ENCODE measurements around the gene CHI3L2. TPM values are rescaled to one million over a fixed set of nuclear protein-coding genes. Genes with fewer than 3 reads are reported as not detected.

CHI3L2 gene
- total and polyA plus RNA-seq, 9 of the 15 experiments (the other 6 are each of a cell fraction or from before 2014, with no cell fraction given): 0.07 to 0.27 (median 0.15) TPM; not detected in 6

DNA sequence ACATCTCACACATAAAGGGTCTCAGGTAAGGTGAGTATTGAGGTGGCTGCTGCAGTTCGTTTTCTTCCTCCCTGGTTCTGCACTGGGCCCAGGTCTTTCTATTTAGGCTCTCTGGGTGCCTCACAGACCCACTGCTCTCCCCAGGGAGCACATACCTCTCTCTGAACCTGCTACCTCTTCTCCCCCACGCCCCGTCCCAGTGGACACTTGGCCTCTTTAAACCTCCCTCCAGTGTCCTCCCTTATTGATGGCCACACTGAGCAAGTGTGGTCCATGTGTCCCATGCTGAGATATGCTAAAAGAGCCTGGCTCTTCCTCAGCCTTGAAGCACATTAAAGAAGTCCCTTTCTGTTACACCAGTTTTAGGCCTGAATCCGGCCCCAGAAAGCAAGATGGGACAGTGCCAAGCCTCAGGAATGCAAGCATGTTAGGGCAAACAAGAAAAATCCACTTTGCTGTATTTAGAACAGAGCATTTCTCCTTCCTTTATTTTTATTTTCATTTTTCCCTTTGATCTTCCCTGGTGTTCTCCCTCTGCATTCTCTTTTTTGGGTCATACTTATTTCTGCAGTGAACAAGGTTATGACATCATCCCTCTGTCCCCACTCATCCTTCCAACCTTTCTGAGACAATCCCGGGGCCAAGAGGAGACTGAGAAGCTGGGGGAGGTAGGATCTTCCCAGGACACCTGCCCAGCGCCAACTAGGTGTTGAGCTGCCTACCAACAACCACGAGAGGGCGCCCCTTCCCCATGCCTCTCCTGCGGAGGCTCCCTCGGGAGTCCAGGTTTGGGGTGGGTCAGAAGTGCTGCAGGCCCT lies 5.0 kb upstream of the CHI3L2 start (continued):
- TF ChIP-seq JUND (IDR thresholded peaks at IDR 0.05; ENCODE audit: borderline replicate concordance, low read depth, low read length) (peak; percentile 52; the same call in 1 of the 2 replicates), JUND (tag; IDR thresholded peaks at IDR 0.05; ENCODE audit: borderline replicate concordance, low read depth, low read length) (peak; percentile 33; the same call in 2 of the 3 replicates), MAFG (tag; conservative IDR thresholded peaks at IDR 0.05) (no peak), BRF1 (IDR thresholded peaks at IDR 0.05; ENCODE audit: borderline replicate concordance, extremely low read depth, insufficient read length) (no peak), ATF7 (IDR thresholded peaks at IDR 0.05) (peak; percentile 45; the same call in 1 of the 2 replicates), FOXK1 (CRISPR knock-in tag; IDR thresholded peaks at IDR 0.05; ENCODE audit: borderline replicate concordance) (no peak), RB1 (IDR thresholded peaks at IDR 0.05; ENCODE audit: low read depth) (peak; percentile 59; the same call in 1 of the 2 replicates), ILK (tag; IDR thresholded peaks at IDR 0.05; ENCODE audit: borderline replicate concordance, low read depth) (no peak)
- TF ChIP-seq, protein P1, sequence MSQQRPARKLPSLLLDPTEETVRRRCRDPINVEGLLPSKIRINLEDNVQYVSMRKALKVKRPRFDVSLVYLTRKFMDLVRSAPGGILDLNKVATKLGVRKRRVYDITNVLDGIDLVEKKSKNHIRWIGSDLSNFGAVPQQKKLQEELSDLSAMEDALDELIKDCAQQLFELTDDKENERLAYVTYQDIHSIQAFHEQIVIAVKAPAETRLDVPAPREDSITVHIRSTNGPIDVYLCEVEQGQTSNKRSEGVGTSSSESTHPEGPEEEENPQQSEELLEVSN (IDR thresholded peaks at IDR 0.05; ENCODE audit: borderline replicate concordance in 1 of 2, extremely low read depth in 1 of 2, insufficient read depth in 1 of 2, insufficient read length in 1 of 2, low read depth in 1 of 2, low read length in 1 of 2, poor library complexity in 1 of 2, severe bottlenecking in 1 of 2): no peak
- TF ChIP-seq, protein P2, sequence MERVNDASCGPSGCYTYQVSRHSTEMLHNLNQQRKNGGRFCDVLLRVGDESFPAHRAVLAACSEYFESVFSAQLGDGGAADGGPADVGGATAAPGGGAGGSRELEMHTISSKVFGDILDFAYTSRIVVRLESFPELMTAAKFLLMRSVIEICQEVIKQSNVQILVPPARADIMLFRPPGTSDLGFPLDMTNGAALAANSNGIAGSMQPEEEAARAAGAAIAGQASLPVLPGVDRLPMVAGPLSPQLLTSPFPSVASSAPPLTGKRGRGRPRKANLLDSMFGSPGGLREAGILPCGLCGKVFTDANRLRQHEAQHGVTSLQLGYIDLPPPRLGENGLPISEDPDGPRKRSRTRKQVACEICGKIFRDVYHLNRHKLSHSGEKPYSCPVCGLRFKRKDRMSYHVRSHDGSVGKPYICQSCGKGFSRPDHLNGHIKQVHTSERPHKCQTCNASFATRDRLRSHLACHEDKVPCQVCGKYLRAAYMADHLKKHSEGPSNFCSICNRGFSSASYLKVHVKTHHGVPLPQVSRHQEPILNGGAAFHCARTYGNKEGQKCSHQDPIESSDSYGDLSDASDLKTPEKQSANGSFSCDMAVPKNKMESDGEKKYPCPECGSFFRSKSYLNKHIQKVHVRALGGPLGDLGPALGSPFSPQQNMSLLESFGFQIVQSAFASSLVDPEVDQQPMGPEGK (CRISPR knock-in tag; IDR thresholded peaks at IDR 0.05; ENCODE audit: borderline replicate concordance): no peak
- TF ChIP-seq, protein P3, sequence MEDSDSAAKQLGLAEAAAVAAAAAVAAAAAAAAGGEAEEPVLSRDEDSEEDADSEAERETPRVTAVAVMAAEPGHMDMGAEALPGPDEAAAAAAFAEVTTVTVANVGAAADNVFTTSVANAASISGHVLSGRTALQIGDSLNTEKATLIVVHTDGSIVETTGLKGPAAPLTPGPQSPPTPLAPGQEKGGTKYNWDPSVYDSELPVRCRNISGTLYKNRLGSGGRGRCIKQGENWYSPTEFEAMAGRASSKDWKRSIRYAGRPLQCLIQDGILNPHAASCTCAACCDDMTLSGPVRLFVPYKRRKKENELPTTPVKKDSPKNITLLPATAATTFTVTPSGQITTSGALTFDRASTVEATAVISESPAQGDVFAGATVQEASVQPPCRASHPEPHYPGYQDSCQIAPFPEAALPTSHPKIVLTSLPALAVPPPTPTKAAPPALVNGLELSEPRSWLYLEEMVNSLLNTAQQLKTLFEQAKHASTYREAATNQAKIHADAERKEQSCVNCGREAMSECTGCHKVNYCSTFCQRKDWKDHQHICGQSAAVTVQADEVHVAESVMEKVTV (CRISPR knock-in tag; IDR thresholded peaks at IDR 0.05): peak; percentile 86
- TF ChIP-seq, protein P4, sequence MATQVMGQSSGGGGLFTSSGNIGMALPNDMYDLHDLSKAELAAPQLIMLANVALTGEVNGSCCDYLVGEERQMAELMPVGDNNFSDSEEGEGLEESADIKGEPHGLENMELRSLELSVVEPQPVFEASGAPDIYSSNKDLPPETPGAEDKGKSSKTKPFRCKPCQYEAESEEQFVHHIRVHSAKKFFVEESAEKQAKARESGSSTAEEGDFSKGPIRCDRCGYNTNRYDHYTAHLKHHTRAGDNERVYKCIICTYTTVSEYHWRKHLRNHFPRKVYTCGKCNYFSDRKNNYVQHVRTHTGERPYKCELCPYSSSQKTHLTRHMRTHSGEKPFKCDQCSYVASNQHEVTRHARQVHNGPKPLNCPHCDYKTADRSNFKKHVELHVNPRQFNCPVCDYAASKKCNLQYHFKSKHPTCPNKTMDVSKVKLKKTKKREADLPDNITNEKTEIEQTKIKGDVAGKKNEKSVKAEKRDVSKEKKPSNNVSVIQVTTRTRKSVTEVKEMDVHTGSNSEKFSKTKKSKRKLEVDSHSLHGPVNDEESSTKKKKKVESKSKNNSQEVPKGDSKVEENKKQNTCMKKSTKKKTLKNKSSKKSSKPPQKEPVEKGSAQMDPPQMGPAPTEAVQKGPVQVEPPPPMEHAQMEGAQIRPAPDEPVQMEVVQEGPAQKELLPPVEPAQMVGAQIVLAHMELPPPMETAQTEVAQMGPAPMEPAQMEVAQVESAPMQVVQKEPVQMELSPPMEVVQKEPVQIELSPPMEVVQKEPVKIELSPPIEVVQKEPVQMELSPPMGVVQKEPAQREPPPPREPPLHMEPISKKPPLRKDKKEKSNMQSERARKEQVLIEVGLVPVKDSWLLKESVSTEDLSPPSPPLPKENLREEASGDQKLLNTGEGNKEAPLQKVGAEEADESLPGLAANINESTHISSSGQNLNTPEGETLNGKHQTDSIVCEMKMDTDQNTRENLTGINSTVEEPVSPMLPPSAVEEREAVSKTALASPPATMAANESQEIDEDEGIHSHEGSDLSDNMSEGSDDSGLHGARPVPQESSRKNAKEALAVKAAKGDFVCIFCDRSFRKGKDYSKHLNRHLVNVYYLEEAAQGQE (IDR thresholded peaks at IDR 0.05; ENCODE audit: borderline replicate concordance): peak; percentile 91
- TF ChIP-seq, protein P4 (CRISPR knock-in tag; IDR thresholded peaks at IDR 0.05; ENCODE audit: low read depth): no peak
